Measurements from ENCODE around the gene ACAD10. TPM values are rescaled to one million over a fixed set of nuclear protein-coding genes. Genes with fewer than 3 reads are reported as not detected.

Gene ACAD10
- total RNA-seq, 2 donors from 2014 or later = 37.0 to 42.6 TPM

DNA sequence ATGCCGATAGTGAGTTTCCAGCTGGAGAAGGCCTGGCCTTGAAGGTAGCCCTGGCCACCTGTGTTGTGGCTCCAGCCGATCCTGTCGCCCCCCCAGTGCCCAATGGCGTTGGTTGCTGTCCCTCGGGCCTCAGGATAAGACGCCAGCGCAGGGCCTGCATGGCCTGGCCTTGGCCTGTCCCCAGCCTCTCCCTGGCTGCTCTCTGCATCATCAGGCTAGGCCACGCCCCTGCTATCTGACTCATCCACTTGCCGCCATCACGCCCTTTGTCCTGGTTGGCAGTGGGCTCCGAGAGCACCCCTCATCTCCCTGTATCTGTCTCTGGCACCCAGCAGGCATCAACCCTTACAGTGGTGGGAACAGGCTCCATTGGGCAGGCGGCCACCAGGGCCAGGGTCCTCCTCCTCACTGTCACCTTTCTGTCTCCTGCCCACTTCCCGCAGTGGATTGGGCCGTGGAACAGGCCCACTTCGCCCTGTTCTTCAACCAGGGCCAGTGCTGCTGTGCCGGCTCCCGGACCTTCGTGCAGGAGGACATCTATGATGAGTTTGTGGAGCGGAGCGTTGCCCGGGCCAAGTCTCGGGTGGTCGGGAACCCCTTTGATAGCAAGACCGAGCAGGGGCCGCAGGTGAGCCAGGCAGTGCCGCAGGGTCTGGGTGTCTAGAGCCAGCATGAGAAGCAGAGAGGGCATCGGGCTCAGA is 106.5 kb downstream of the ACAD10 start:
- peaks cover 9% of the 10 kb centered on the region for H3K36me3 ChIP-seq
- H3K4me3 ChIP-seq = no peak overlapping the region
- no peaks in the 10 kb centered on the region for H3K27me3 ChIP-seq
- no peaks in the 10 kb centered on the region for H3K4me1 ChIP-seq
- H3K9me3 ChIP-seq = no peaks in the 10 kb centered on the region
- peak; percentile 68 for DNase-seq
- H3K27ac ChIP-seq = peak overlapping the region; percentile 12
- intact Hi-C loops (cut with DNase I) = no loop called here
- H3K9ac ChIP-seq (ENCODE audit: low read depth in 2 of 2, low read length in 2 of 2) = peak overlapping the region in 1 of 2 donors; percentile 40
- TF ChIP-seq, protein P1, sequence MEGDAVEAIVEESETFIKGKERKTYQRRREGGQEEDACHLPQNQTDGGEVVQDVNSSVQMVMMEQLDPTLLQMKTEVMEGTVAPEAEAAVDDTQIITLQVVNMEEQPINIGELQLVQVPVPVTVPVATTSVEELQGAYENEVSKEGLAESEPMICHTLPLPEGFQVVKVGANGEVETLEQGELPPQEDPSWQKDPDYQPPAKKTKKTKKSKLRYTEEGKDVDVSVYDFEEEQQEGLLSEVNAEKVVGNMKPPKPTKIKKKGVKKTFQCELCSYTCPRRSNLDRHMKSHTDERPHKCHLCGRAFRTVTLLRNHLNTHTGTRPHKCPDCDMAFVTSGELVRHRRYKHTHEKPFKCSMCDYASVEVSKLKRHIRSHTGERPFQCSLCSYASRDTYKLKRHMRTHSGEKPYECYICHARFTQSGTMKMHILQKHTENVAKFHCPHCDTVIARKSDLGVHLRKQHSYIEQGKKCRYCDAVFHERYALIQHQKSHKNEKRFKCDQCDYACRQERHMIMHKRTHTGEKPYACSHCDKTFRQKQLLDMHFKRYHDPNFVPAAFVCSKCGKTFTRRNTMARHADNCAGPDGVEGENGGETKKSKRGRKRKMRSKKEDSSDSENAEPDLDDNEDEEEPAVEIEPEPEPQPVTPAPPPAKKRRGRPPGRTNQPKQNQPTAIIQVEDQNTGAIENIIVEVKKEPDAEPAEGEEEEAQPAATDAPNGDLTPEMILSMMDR (IDR thresholded peaks at IDR 0.05) = no peak

DNA sequence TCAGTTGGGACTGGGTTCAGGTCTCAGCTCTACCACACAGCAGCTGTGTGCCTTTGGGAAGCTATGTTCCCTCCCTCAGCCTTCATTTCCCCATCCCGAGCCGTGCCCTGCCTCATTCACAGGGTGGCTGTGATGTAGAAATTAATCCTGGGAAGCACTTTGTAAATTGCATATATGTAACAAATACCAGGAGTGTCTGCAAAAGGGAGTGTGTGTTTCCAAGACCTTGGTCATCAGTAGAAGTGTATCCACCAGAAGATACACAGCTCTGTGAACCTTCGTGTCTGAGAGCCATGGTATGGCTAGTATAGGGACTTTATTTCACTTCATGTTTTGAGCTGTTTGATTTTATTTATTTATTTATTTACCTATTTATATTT is 107.0 kb downstream of the ACAD10 start:
- DNase-seq = no peak
- no peak overlapping the region for H3K4me3 ChIP-seq
- H3K9ac ChIP-seq (ENCODE audit: low read depth in 2 of 2, low read length in 2 of 2) = no peak overlapping the region
- H3K9me3 ChIP-seq = no peaks in the 10 kb centered on the region
- no peaks in the 10 kb centered on the region for H3K27me3 ChIP-seq
- intact Hi-C loops (cut with DNase I) = no loop called here
- TF ChIP-seq, protein P1 (IDR thresholded peaks at IDR 0.05) = no peak
- no peak overlapping the region for H3K27ac ChIP-seq
- peaks cover 9% of the 10 kb centered on the region for H3K36me3 ChIP-seq
- no peaks in the 10 kb centered on the region for H3K4me1 ChIP-seq

DNA sequence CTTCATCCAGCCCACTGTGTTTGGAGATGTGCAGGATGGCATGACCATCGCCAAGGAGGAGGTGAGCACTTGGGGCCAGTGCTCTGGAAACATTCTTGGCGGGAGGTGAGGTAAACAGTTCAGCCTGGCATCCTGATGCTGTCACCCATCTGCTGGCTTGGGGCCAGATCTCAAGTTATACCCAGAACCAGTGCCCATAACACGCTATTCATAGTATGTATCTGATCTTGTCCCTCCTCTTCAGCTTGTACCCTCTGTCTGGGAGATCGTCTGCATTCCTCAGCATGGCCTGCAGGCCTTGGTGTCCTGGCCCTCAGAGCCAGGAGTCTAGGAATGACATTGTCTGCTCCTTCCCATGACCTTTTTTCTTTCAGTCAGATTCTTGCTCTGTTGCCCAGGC is 112.3 kb downstream of the ACAD10 start:
- Histone ChIP-seq H3K4me1 (no peaks in the 10 kb centered on the region), H3K27ac (no peak overlapping the region), H3K9me3 (no peaks in the 10 kb centered on the region), H3K36me3 (peaks cover 7% of the 10 kb centered on the region), H3K27me3 (no peaks in the 10 kb centered on the region), H3K9ac (ENCODE audit: low read depth in 2 of 2, low read length in 2 of 2) (no peak overlapping the region), H3K4me3 (no peak overlapping the region)
- TF ChIP-seq, protein P1 (IDR thresholded peaks at IDR 0.05) = no peak
- intact Hi-C loops (cut with DNase I) = no loop called here
- DNase-seq = no peak

DNA sequence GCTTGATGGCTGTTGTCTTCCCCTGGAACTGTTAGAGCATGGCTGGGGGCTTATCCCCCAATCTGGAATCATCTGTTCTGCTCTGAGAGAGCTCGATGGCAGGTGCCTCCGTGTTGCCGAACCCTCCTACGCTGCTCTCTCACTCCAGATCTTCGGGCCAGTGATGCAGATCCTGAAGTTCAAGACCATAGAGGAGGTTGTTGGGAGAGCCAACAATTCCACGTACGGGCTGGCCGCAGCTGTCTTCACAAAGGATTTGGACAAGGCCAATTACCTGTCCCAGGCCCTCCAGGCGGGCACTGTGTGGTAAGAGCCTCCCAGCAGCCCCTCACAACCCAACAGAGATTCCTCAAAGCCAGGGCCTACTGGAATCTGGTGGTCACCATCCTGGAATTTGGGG is 113.9 kb downstream of the ACAD10 start:
- Histone ChIP-seq H3K27ac (no peak overlapping the region), H3K27me3 (no peaks in the 10 kb centered on the region), H3K9me3 (no peaks in the 10 kb centered on the region), H3K36me3 (peaks cover 16% of the 10 kb centered on the region), H3K9ac (ENCODE audit: low read depth in 2 of 2, low read length in 2 of 2) (no peak overlapping the region), H3K4me1 (no peaks in the 10 kb centered on the region), H3K4me3 (no peak overlapping the region)
- no peak for DNase-seq
- intact Hi-C loops (cut with DNase I) = no loop called here
- TF ChIP-seq, protein P1 (IDR thresholded peaks at IDR 0.05) = no peak

DNA sequence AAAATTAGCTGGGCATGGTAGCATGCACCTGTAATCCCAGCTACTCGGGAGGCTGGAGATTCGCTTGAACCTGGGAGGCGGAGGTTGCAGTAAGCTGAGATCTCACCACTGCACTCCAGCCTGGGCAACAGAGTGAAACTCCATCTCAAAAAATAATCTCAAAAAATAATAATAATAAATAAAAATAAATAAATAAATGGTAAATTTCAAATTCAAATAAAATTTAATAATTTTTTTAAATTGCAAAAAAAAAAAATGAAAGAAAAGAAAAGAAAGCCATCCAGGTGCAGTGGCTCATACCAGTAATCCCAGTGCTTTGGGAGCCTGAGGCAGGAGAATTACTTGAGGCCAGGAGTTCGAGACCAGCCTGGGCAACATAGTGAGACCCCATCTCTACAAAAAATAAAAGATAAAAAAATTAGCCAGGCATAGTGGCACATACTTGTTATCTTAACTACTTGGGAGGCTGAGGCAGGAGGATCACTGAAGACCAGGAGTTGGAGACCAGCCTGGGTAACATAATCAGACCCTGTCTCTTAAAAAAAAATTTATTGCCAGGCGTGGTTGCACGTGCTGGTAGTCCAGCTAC is 117.3 kb downstream of the ACAD10 start:
- Histone ChIP-seq H3K9me3 (no peaks in the 10 kb centered on the region), H3K4me3 (no peak overlapping the region), H3K9ac (ENCODE audit: low read depth in 2 of 2, low read length in 2 of 2) (no peak overlapping the region), H3K27me3 (no peaks in the 10 kb centered on the region), H3K4me1 (no peaks in the 10 kb centered on the region), H3K27ac (no peak overlapping the region), H3K36me3 (peaks cover 25% of the 10 kb centered on the region)
- DNase-seq = no peak
- TF ChIP-seq, protein P1 (IDR thresholded peaks at IDR 0.05) = no peak
- intact Hi-C loops (cut with DNase I) = no loop called here
